Measurements from ENCODE around the gene BMPR1B.

Gene BMPR1B

DNA sequence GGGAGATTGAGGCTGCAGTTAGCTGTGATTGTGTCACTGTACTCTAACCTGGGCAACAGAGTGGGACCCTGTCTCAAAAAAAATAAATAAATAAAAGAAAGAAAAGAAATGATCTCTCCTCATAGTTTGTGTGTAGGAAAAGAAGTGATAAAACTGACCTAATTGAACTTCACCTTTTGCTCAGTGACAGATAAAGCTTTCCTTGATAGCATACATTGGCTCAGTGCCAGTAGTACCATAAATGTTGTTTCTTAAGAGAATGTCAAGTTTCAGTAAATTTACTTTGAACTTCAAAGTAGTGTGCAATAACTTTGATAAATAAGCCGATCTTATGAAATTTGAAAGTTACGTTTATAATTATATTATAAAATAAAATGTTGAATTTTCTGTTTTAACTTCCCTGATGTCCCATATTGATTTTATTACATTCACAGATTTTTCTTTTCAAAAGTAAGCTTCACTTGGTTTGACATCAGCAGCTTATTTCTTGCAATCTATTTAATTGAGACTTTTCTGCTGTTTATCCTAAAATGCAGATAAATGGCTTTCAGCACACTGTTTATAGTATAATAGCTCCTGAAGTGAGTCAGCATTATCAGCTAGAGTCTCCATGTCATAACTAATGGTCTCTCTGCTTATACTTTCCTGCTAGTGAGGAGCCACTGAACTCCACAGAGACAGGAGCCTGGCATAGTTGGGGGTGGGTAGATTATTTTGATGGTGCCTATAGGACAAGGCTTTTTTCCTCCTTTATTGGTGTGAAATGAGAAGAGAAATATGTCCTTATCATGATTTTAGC is 330.1 kb downstream of the BMPR1B start:
- Histone ChIP-seq H3K4me3 (ENCODE audit: low read length) (no peak overlapping the region), H3K27me3 (ENCODE audit: insufficient read depth, low read length) (no peaks in the 10 kb centered on the region), H3K36me3 (ENCODE audit: insufficient read depth, low read length) (no peaks in the 10 kb centered on the region), H3K9me3 (ENCODE audit: insufficient read depth, low read depth, low read length) (no peaks in the 10 kb centered on the region), H3K9ac (ENCODE audit: low read depth, low read length) (no peak overlapping the region), H3K27ac (ENCODE audit: low read depth, low read length) (no peak overlapping the region), H3K4me1 (ENCODE audit: insufficient read depth, low read length) (no peaks in the 10 kb centered on the region)
- no CpG with 5 or more reads among the region's 2 CpGs for WGBS

DNA sequence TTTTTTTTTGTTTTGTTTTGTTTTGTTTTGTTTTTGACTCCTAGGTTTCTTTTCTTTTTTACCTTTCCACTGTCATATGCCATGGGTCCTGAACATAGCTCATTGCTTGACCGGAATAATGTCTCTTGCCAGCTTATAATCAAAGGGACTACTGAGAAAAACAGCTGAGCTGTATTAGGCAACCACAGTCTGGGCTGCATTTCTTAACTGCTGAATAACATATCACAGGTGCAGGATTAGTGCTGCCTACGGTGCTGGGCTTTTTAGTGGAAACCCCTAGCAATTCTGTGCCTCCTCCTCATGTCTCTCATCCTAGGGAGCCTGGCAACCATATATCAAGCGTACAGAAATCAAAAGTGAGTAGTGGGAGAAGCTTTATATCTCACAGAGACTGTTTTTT is 333.5 kb downstream of the BMPR1B start:
- Histone ChIP-seq H3K27ac (ENCODE audit: low read depth, low read length) (no peak overlapping the region), H3K4me3 (ENCODE audit: low read length) (no peak overlapping the region), H3K27me3 (ENCODE audit: insufficient read depth, low read length) (no peaks in the 10 kb centered on the region), H3K9ac (ENCODE audit: low read depth, low read length) (no peak overlapping the region), H3K4me1 (ENCODE audit: insufficient read depth, low read length) (no peaks in the 10 kb centered on the region), H3K9me3 (ENCODE audit: insufficient read depth, low read depth, low read length) (no peaks in the 10 kb centered on the region), H3K36me3 (ENCODE audit: insufficient read depth, low read length) (no peaks in the 10 kb centered on the region)
- WGBS, result 92% methylated on average over 2 of the region's 3 CpGs

DNA sequence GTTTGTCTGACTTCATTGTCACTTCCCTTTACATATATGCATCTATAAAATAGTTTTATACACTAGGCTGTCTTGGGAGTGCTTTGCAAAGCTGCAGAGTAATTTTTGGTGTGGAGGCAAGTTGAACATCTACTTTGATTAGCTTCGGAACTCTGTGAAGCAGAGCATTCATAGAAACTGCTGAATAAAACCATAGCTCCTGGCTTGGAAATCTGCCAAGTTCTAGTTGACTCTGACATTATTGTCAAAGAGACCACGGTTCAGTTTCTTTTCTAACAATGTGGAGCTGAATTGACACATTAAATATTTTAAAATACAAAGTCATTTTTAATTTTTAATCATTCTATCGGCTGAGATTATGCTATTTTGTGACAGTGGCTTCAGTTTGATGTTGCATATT is 335.0 kb downstream of the BMPR1B start:
- no peaks in the 10 kb centered on the region for H3K27me3 ChIP-seq (ENCODE audit: insufficient read depth, low read length)
- no peaks in the 10 kb centered on the region for H3K4me1 ChIP-seq (ENCODE audit: insufficient read depth, low read length)
- no peaks in the 10 kb centered on the region for H3K9me3 ChIP-seq (ENCODE audit: insufficient read depth, low read depth, low read length)
- H3K36me3 ChIP-seq (ENCODE audit: insufficient read depth, low read length), result no peaks in the 10 kb centered on the region
- 86% methylated on average over 2 of the region's 3 CpGs for WGBS
- no peak overlapping the region for H3K27ac ChIP-seq (ENCODE audit: low read depth, low read length)
- no peak overlapping the region for H3K9ac ChIP-seq (ENCODE audit: low read depth, low read length)
- no peak overlapping the region for H3K4me3 ChIP-seq (ENCODE audit: low read length)

DNA sequence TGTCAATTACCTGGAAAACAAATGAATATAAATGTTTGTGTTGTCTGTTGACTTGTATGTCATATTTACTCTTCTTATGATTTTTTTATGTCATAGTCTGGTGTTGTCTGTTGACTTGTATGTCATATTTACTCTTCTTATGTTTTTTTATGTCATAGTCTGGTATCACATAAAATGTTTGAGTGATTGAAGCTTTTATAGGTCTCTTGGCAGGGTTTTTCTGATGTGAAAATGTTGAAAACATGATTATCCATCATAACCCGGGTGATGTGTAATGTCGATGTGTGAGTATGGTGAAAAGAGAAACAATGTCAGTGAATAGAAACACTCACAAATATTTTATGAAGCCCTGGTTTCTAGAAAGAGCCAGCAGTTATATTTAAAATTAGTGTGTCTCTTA is 335.7 kb downstream of the BMPR1B start:
- WGBS, result 100% methylated on average over 2 of the region's 2 CpGs
- Histone ChIP-seq H3K4me1 (ENCODE audit: insufficient read depth, low read length) (no peaks in the 10 kb centered on the region), H3K27ac (ENCODE audit: low read depth, low read length) (no peak overlapping the region), H3K36me3 (ENCODE audit: insufficient read depth, low read length) (no peaks in the 10 kb centered on the region), H3K9ac (ENCODE audit: low read depth, low read length) (no peak overlapping the region), H3K4me3 (ENCODE audit: low read length) (no peak overlapping the region), H3K27me3 (ENCODE audit: insufficient read depth, low read length) (no peaks in the 10 kb centered on the region), H3K9me3 (ENCODE audit: insufficient read depth, low read depth, low read length) (no peaks in the 10 kb centered on the region)

DNA sequence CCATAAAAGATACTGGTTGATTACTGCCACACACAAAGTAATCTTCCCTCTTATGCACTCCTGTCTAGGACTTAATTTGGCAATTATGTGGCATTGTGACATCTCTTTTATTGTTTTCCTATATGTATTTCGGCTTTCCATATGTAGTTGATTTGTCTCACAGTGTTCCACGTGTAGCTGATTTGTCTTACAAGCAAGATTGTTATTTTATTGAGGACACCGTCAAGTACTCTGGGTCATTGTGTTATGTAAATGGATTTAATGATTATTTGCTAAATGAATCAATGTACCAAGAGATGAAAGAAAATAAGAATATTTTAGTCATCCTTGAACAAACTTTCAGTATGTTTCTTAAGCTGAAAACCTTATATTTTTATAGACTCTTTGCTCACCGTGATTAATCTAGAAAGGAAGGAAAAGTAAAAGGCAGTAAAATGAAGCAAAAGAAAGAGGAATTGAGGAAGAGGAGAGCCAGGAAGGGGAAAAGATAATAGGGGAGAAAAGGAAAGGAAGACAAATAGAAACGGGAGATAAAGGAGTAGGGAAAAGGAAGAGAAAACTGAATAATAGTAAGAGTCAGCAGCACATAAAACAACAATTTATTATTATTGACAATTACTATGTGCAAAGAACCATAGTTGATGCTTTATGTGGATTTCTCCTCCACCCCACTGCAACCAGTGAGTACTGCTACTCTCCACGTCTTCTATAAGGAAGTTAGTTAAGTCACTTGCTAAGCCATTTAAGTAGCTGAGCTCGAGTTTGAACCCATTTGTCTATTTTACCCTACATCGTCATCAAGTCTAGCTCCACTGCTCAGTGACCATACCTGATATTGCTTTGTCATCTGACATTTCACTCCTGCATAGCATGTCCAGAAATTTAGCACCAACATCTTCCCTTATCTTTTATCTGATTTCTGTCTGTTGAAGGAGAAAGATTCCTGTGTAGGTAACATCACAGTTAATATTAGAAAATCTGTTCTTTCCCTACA is 336.5 kb downstream of the BMPR1B start:
- Histone ChIP-seq H3K4me1 (ENCODE audit: insufficient read depth, low read length) (no peaks in the 10 kb centered on the region), H3K27ac (ENCODE audit: low read depth, low read length) (no peak overlapping the region), H3K27me3 (ENCODE audit: insufficient read depth, low read length) (no peaks in the 10 kb centered on the region), H3K36me3 (ENCODE audit: insufficient read depth, low read length) (no peaks in the 10 kb centered on the region), H3K4me3 (ENCODE audit: low read length) (no peak overlapping the region), H3K9me3 (ENCODE audit: insufficient read depth, low read depth, low read length) (no peaks in the 10 kb centered on the region), H3K9ac (ENCODE audit: low read depth, low read length) (no peak overlapping the region)
- 85% methylated on average over 8 of the region's 8 CpGs for WGBS

DNA sequence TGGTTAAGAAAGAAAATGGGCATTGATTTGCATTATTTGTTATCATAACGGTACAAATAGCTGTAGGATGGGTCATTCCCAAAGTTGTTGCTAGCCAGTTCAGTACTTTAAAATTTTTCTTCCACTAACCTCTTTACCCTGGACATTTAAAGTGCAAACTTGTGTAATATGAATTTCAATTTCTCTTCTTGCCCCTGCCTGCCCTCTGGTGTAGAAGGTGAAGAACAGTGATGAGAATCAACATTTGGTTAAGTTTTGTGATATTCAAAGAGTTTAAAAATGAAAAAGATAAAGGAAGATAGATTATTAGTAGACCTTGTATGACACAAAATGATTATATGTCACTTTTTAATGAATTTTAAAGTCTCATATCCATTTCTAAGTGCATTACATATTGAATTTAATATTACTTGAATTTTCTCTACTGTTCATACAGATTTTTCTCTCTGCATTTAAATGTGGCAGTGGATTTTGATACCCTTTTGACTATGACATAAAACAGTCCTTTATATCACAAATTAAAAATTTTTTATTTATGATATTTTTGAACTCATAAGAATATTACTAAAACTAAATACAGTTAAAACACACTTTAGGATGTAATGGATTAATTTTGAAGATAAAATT is 337.7 kb downstream of the BMPR1B start:
- Histone ChIP-seq H3K9ac (ENCODE audit: low read depth, low read length) (no peak overlapping the region), H3K4me1 (ENCODE audit: insufficient read depth, low read length) (no peaks in the 10 kb centered on the region), H3K36me3 (ENCODE audit: insufficient read depth, low read length) (no peaks in the 10 kb centered on the region), H3K4me3 (ENCODE audit: low read length) (no peak overlapping the region), H3K27ac (ENCODE audit: low read depth, low read length) (no peak overlapping the region), H3K9me3 (ENCODE audit: insufficient read depth, low read depth, low read length) (no peaks in the 10 kb centered on the region), H3K27me3 (ENCODE audit: insufficient read depth, low read length) (no peaks in the 10 kb centered on the region)
- WGBS, result 67% methylated on average over 1 of the region's 1 CpG

DNA sequence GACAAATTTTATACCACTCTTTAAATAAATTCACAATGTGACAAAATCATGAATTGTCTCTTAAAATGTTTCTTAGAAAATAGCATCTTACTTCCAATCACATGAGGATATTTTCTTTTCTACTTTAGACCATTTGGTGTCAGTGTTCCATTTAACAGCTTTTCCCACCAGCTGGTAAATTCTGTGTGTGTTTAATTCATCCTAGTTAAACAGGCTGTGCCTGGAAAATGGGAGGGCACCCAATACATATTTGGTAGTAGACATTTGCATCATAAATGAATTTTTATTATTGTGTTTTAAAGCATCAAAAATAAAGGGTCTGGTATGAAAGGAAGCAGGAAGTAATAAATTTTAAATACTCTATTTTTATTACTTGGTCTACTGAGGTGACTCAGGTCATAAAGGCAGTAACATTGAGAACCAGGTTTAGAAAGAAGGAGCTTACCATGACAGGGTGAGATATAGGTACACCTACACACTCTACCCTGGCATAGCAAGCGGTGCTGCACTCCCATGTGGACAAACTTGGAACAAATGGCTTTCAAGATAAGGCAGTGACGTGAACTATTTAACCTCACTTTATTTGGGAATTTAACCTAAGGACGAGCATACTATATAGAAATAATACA is 344.5 kb downstream of the BMPR1B start:
- WGBS, result 89% methylated on average over 3 of the region's 3 CpGs
- no peaks in the 10 kb centered on the region for H3K27me3 ChIP-seq (ENCODE audit: insufficient read depth, low read length)
- peaks cover 7% of the 10 kb centered on the region; the same call in 1 of the 2 replicates for H3K4me1 ChIP-seq (ENCODE audit: insufficient read depth, low read length)
- H3K4me3 ChIP-seq (ENCODE audit: low read length), result no peak overlapping the region
- H3K9me3 ChIP-seq (ENCODE audit: insufficient read depth, low read depth, low read length), result no peaks in the 10 kb centered on the region
- no peaks in the 10 kb centered on the region for H3K36me3 ChIP-seq (ENCODE audit: insufficient read depth, low read length)
- H3K9ac ChIP-seq (ENCODE audit: low read depth, low read length), result no peak overlapping the region
- no peak overlapping the region for H3K27ac ChIP-seq (ENCODE audit: low read depth, low read length)

DNA sequence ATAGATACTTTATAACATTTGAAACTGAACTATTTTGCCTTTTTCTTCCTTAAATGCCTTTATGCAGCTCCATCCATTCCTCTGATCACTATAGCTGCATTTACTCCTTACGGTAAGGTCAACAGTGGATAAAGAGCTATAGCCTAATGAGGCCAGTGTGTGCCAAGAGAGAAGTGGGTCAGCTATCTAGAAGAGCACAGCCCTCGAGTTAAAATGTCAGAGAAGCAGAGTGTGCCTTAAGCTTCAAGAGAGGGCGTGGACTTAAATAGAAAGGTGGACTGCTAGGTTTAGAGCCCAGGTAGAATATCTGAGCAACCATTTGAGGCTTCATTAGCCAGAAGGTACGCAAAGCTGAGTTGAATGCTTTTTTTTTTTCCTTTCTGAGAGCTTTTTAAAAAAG is 347.4 kb downstream of the BMPR1B start:
- no peak overlapping the region for H3K27ac ChIP-seq (ENCODE audit: low read depth, low read length)
- no peak overlapping the region for H3K9ac ChIP-seq (ENCODE audit: low read depth, low read length)
- 90% methylated on average over 4 of the region's 4 CpGs for WGBS
- H3K4me1 ChIP-seq (ENCODE audit: insufficient read depth, low read length), result peaks cover 7% of the 10 kb centered on the region; the same call in 1 of the 2 replicates
- no peaks in the 10 kb centered on the region for H3K36me3 ChIP-seq (ENCODE audit: insufficient read depth, low read length)
- no peaks in the 10 kb centered on the region for H3K9me3 ChIP-seq (ENCODE audit: insufficient read depth, low read depth, low read length)
- no peak overlapping the region for H3K4me3 ChIP-seq (ENCODE audit: low read length)
- H3K27me3 ChIP-seq (ENCODE audit: insufficient read depth, low read length), result no peaks in the 10 kb centered on the region

DNA sequence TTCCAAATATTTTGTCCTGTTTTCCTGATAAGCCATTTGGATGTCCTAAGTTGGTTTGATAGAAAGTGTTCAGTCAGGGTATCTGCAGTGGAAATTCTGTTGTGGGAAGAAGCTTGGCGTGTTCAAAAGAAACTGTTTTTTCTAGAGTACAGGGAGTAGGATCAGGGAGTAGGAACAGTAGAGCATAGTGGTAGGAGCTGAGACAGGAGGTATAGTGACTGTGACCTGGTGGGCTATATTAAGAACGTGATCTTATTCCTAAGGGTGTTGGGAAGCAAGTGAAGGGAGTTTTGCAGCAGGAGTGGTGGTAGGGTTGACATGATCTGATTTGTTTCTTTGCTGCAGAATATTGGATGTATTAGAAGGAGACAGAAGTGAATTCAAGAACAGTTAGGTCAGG is 348.2 kb downstream of the BMPR1B start:
- Histone ChIP-seq H3K9ac (ENCODE audit: low read depth, low read length) (no peak overlapping the region), H3K4me3 (ENCODE audit: low read length) (no peak overlapping the region), H3K27ac (ENCODE audit: low read depth, low read length) (no peak overlapping the region), H3K27me3 (ENCODE audit: insufficient read depth, low read length) (no peaks in the 10 kb centered on the region), H3K4me1 (ENCODE audit: insufficient read depth, low read length) (peaks cover 7% of the 10 kb centered on the region; the same call in 1 of the 2 replicates), H3K9me3 (ENCODE audit: insufficient read depth, low read depth, low read length) (no peaks in the 10 kb centered on the region), H3K36me3 (ENCODE audit: insufficient read depth, low read length) (no peaks in the 10 kb centered on the region)
- WGBS, result 90% methylated on average over 2 of the region's 2 CpGs

DNA sequence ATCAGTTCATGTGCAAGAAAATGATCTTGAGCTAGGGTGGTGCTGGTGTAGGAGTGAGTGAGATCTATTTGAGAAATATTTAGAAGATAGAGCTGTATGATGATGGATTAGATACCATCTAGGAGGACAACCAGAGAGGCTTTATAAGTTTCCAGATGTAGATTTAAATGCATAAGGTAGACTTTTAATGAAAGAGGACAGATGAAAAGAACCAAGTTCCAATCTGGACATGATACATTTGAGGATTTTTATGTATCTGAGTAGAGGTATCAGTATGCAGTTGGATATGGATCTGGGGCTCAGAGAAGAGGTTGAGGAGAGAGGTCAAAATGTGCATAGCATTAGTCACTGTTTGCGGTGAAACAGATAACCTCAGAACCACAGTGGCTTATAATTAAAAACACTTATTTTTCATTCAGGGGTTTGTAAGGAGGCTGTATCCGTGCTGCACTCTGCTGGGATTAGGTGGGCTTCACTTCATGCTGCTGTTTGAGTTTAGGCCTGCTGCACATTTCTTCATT is 348.7 kb downstream of the BMPR1B start:
- Histone ChIP-seq H3K27me3 (ENCODE audit: insufficient read depth, low read length) (no peaks in the 10 kb centered on the region), H3K9me3 (ENCODE audit: insufficient read depth, low read depth, low read length) (no peaks in the 10 kb centered on the region), H3K4me1 (ENCODE audit: insufficient read depth, low read length) (peaks cover 7% of the 10 kb centered on the region; the same call in 1 of the 2 replicates), H3K36me3 (ENCODE audit: insufficient read depth, low read length) (no peaks in the 10 kb centered on the region), H3K27ac (ENCODE audit: low read depth, low read length) (no peak overlapping the region), H3K9ac (ENCODE audit: low read depth, low read length) (no peak overlapping the region), H3K4me3 (ENCODE audit: low read length) (no peak overlapping the region)
- 96% methylated on average over 2 of the region's 2 CpGs for WGBS

All from HUES64 (cell line).